H1 (cell line): ENCODE results near the gene LAMA4. TPM values are rescaled to one million over a fixed set of nuclear protein-coding genes. Genes with fewer than 3 reads are reported as not detected.

ENCODE experiments used
- CTCF ChIA-PET: fragments of 300-600 bp; sonication (Branson Sonifier 250); formaldehyde crosslinking; loops from one replicate; lab custom pipeline; 2021; ENCODE audit not compliant: partially characterized antibody; lab: Charles Lee
- POLR2A ChIA-PET: fragments of 300-600 bp; sonication (Branson Sonifier 250); formaldehyde crosslinking; loops from one replicate; lab custom pipeline; 2021; ENCODE audit warnings: inconsistent platforms; ENCODE audit not compliant: partially characterized antibody; lab: Charles Lee
- DNase-seq, 2 experiments: peaks; one replicate each; pipeline versions ENCODE4 v3.0.0 to v3.0.0-alpha.2; 2010 to 2022; ENCODE audit warnings: low spot score in 2 of 2, low read depth in 1 of 2, mixed read lengths in 1 of 2
- FAIRE-seq: peaks from 2 replicates; lab custom pipeline; 2011; peaks lifted over from hg19 to GRCh38; lab: Jason Lieb, UNC
- H2AFZ ChIP-seq: 2 replicates; pipeline ENCODE4 v1.8.1; 2012; ENCODE audit warnings: low read length, inconsistent platforms
- H2AK5ac ChIP-seq: 2 replicates; pipeline ENCODE4 v1.6.1; 2013; ENCODE audit warnings: low read depth, low read length
- H2BK120ac ChIP-seq: replicated peaks from 2 replicates; pipeline ENCODE3; 2013; ENCODE audit warnings: low read depth, low read length, inconsistent platforms
- H2BK12ac ChIP-seq: 2 replicates; pipeline ENCODE4 v1.6.1; 2013; ENCODE audit warnings: low read depth, low read length
- H2BK15ac ChIP-seq: 2 replicates; pipeline ENCODE4 v1.6.1; 2013; ENCODE audit warnings: low read length
- H2BK20ac ChIP-seq: 2 replicates; pipeline ENCODE4 v1.6.1; 2013; ENCODE audit warnings: low read length
- H2BK5ac ChIP-seq: 2 replicates; pipeline ENCODE4 v1.6.1; 2013; ENCODE audit warnings: low read depth, low read length
- H3K14ac ChIP-seq: 2 replicates; pipeline ENCODE4 v1.6.1; 2013; ENCODE audit warnings: inconsistent platforms; ENCODE audit not compliant: insufficient read length
- H3K18ac ChIP-seq: 2 replicates; pipeline ENCODE4 v1.6.1; 2013; ENCODE audit warnings: low read length; ENCODE audit errors: extremely low read depth
- H3K23ac ChIP-seq: 2 replicates; pipeline ENCODE4 v1.6.1; 2013; ENCODE audit warnings: inconsistent platforms; ENCODE audit not compliant: insufficient read length
- H3K23me2 ChIP-seq: 2 replicates; pipeline ENCODE4 v1.6.1; 2013; ENCODE audit warnings: low read depth, low read length
- H3K27ac ChIP-seq: 2 replicates; pipeline ENCODE4 v1.6.1; 2011; ENCODE audit warnings: low read depth, low read length, inconsistent platforms
- H3K27me3 ChIP-seq, 4 experiments: replicated peaks in 1 of 4; 1 replicate in 1 of 4; 2 replicates in 3 of 4; pipeline versions ENCODE4 v1.6.1 to v1.8.1; 2011 to 2013; ENCODE audit warnings: low read length in 3 of 4, mild to moderate bottlenecking in 3 of 4, inconsistent platforms in 2 of 4, mixed read lengths in 2 of 4, moderate library complexity in 1 of 4; ENCODE audit not compliant: control insufficient read depth in 3 of 4, insufficient read depth in 3 of 4; ENCODE audit errors: extremely low read depth in 1 of 4
- H3K36me3 ChIP-seq, 4 experiments: 2 replicates each; pipeline versions ENCODE4 v1.6.1 to v1.8.1; 2011 to 2013; ENCODE audit warnings: mild to moderate bottlenecking in 4 of 4, low read length in 3 of 4, moderate library complexity in 2 of 4, control low read depth in 1 of 4, inconsistent platforms in 1 of 4; ENCODE audit not compliant: insufficient read depth in 4 of 4, control insufficient read depth in 2 of 4
- H3K4ac ChIP-seq: replicated peaks from 2 replicates; pipeline ENCODE3; 2013; ENCODE audit warnings: low read length, low read depth, mixed read lengths, inconsistent platforms; ENCODE audit not compliant: insufficient read length
- H3K4me1 ChIP-seq, 4 experiments: replicated peaks in 1 of 4; 1 replicate in 1 of 4; 2 replicates in 3 of 4; pipeline versions ENCODE4 v1.6.1 to v1.8.1; 2011 to 2013; ENCODE audit warnings: low read length in 3 of 4, inconsistent platforms in 2 of 4, mixed read lengths in 1 of 4; ENCODE audit not compliant: insufficient read depth in 4 of 4, control insufficient read depth in 3 of 4
- H3K4me2 ChIP-seq, 2 experiments: 2 replicates each; pipeline versions ENCODE4 v1.6.1 to v1.8.1; 2011 to 2013; ENCODE audit warnings: low read depth in 2 of 2, low read length in 2 of 2, control low read depth in 1 of 2, inconsistent platforms in 1 of 2, mild to moderate bottlenecking in 1 of 2; ENCODE audit not compliant: insufficient read depth in 1 of 2
- H3K4me3 ChIP-seq, 4 experiments: fragments of 200-600, 300-600 bp in 1 of 4; sonication (generic), shearing (Covaris generic), sonication (Bioruptor Twin) in 1 of 4; 2 replicates each; pipeline versions ENCODE4 v1.5.1 to v1.8.1; 2011 to 2016; ENCODE audit warnings: low read length in 4 of 4, low read depth in 3 of 4, control low read depth in 2 of 4, inconsistent platforms in 2 of 4, mild to moderate bottlenecking in 2 of 4, mixed read lengths in 1 of 4, moderate library complexity in 1 of 4; ENCODE audit not compliant: insufficient read depth in 2 of 4; ENCODE audit errors: extremely low read depth in 1 of 4
- H3K56ac ChIP-seq: replicated peaks from 2 replicates; pipeline ENCODE3; 2013; ENCODE audit warnings: low read depth, mild to moderate bottlenecking, mixed read lengths, low read length, inconsistent platforms; ENCODE audit not compliant: insufficient read length
- H3K79me1 ChIP-seq: 2 replicates; pipeline ENCODE4 v1.6.1; 2013; ENCODE audit warnings: low read depth, low read length, control low read depth
- H3K79me2 ChIP-seq, 2 experiments: 2 replicates each; pipeline versions ENCODE4 v1.6.1 to v1.8.1; 2012 to 2013; ENCODE audit warnings: low read length in 2 of 2, mild to moderate bottlenecking in 2 of 2, inconsistent platforms in 1 of 2; ENCODE audit not compliant: insufficient read depth in 2 of 2, control insufficient read depth in 1 of 2
- H3K9ac ChIP-seq, 4 experiments: replicated peaks in 1 of 4; 1 replicate in 1 of 4; 2 replicates in 3 of 4; pipeline versions ENCODE4 v1.6.1 to v1.8.1; 2011 to 2013; ENCODE audit warnings: low read depth in 3 of 4, low read length in 3 of 4, control low read depth in 2 of 4, mild to moderate bottlenecking in 2 of 4, moderate library complexity in 2 of 4, inconsistent platforms in 1 of 4; ENCODE audit errors: extremely low read depth in 1 of 4
- H3K9me3 ChIP-seq, 2 experiments: 2 replicates each; pipeline versions ENCODE4 v1.6.1 to v1.8.1; 2012 to 2013; ENCODE audit warnings: mild to moderate bottlenecking in 2 of 2, moderate library complexity in 2 of 2, control low read depth in 1 of 2, inconsistent platforms in 1 of 2, low read depth in 1 of 2, low read length in 1 of 2, mixed read lengths in 1 of 2; ENCODE audit not compliant: insufficient read depth in 2 of 2
- H4K20me1 ChIP-seq, 2 experiments: replicated peaks in 1 of 2; 2 replicates each; pipeline versions ENCODE3 to v1.8.1; 2011 to 2013; ENCODE audit warnings: inconsistent platforms in 2 of 2, low read length in 2 of 2, mild to moderate bottlenecking in 1 of 2; ENCODE audit not compliant: insufficient read depth in 2 of 2, control insufficient read depth in 1 of 2
- H4K5ac ChIP-seq: 2 replicates; pipeline ENCODE4 v1.6.1; 2013; ENCODE audit warnings: low read length, low read depth, mixed read lengths, inconsistent platforms; ENCODE audit not compliant: insufficient read length
- H4K8ac ChIP-seq: 2 replicates; pipeline ENCODE4 v1.8.0; 2013; ENCODE audit warnings: mild to moderate bottlenecking, moderate library complexity, low read length, inconsistent platforms; ENCODE audit not compliant: insufficient read depth; ENCODE audit errors: extremely low read depth
- H4K91ac ChIP-seq: replicated peaks from 2 replicates; pipeline ENCODE3; 2013; ENCODE audit warnings: low read length, mixed read lengths, inconsistent platforms; ENCODE audit not compliant: insufficient read length
- CHD2 ChIP-seq: IDR thresholded peaks from 2 replicates; pipeline ENCODE4 v1.6.1; 2012; ENCODE audit warnings: low read length, improper control_type of control experiment
- EGR1 ChIP-seq: IDR thresholded peaks from 2 replicates; pipeline ENCODE4 v1.6.1; 2011; ENCODE audit warnings: low read depth, low read length, borderline replicate concordance
- GTF2F1 ChIP-seq: IDR thresholded peaks from 2 replicates; pipeline ENCODE4 v1.6.1; 2012; ENCODE audit warnings: low read depth, low read length, improper control_type of control experiment, borderline replicate concordance
- HDAC6 ChIP-seq: IDR thresholded peaks from one replicate; pipeline ENCODE4 v1.7.1; 2012; ENCODE audit warnings: low read depth, mild to moderate bottlenecking, inconsistent platforms, low read length, moderate library complexity
- JUN ChIP-seq: IDR thresholded peaks from 2 replicates; pipeline ENCODE4 v1.6.1; 2011; ENCODE audit warnings: low read depth, mild to moderate bottlenecking, improper control_type of control experiment, low read length
- KDM1A ChIP-seq: fragments of 200-600, 300-600 bp; sonication (generic); IDR thresholded peaks from 2 replicates; pipeline ENCODE4 v1.7.1; 2016; ENCODE audit warnings: mild to moderate bottlenecking, low read length, borderline replicate concordance
- KDM4A ChIP-seq: IDR thresholded peaks from one replicate; pipeline ENCODE4 v1.7.1; 2012; ENCODE audit warnings: low read depth, mild to moderate bottlenecking, moderate library complexity, low read length, inconsistent platforms; ENCODE audit not compliant: severe bottlenecking
- RFX5 ChIP-seq: IDR thresholded peaks from 2 replicates; pipeline ENCODE4 v1.6.1; 2011; ENCODE audit warnings: low read depth, low read length, improper control_type of control experiment, borderline replicate concordance
- RXRA ChIP-seq: IDR thresholded peaks from 2 replicates; pipeline ENCODE4 v1.6.1; 2011; ENCODE audit warnings: low read depth, mild to moderate bottlenecking, low read length, moderate library complexity; ENCODE audit not compliant: insufficient read depth
- SUZ12 ChIP-seq: fragments of 200-600 bp; sonication (generic); IDR thresholded peaks from 2 replicates; pipeline ENCODE4 v1.6.1; 2012; ENCODE audit warnings: mild to moderate bottlenecking, inconsistent platforms, low read length, moderate library complexity, mixed read lengths
- WGBS, 2 experiments: shearing (Covaris generic) in 1 of 2; methylation state at CpG; one replicate each; pipeline versions ENCODE4 v1.1.6 to v1.1.7; 2013 to 2015; ENCODE audit warnings: low lambda C conversion rate in 2 of 2, mixed read lengths in 2 of 2, inconsistent platforms in 1 of 2, low coverage in 1 of 2, missing lambda C conversion rate in 1 of 2; ENCODE audit not compliant: insufficient replicate concordance in 2 of 2, insufficient coverage in 1 of 2, insufficient read length in 1 of 2; ENCODE audit errors: extremely low coverage in 1 of 2, missing lambda C conversion rate in 1 of 2; 5-methylcytosine and 5-hydroxymethylcytosine counted together
- polyA plus RNA-seq, 7 experiments: library from polyadenylated mRNA; depleted of rRNA in 3 of 7; stranded (reverse) in 5 of 7; unstranded in 2 of 7; fragments of >200 nt in 5 of 7; fragments of 200-250 nt in 2 of 7; gene quantifications; 1 replicate in 5 of 7; 2 replicates in 1 of 7; 4 replicates in 1 of 7; pipeline versions ENCODE4 v1.2.1 to v1.2.3, GENCODE V29; 2011 to 2013; ENCODE audit warnings: missing spikeins in 2 of 7, mixed read lengths in 2 of 7
- total RNA-seq: library from RNA; stranded (reverse); fragmentation: NEBNext Ultra II Directional; extraction: Animal tissue kit (Norgen Biotek cat#: 25700); gene quantifications from 2 replicates; pipeline ENCODE4 v1.2.1, GENCODE V29; 2021
- TF ChIP-seq, protein P1 (sequence below): IDR thresholded peaks from 2 replicates; pipeline ENCODE4 v1.6.1; 2012; ENCODE audit warnings: inconsistent platforms

Gene LAMA4
- total and polyA plus RNA-seq, 2 of the 8 experiments (the other 6 are each of a cell fraction or from before 2014, with no cell fraction given), result 0.95 to 1.5 TPM

DNA sequence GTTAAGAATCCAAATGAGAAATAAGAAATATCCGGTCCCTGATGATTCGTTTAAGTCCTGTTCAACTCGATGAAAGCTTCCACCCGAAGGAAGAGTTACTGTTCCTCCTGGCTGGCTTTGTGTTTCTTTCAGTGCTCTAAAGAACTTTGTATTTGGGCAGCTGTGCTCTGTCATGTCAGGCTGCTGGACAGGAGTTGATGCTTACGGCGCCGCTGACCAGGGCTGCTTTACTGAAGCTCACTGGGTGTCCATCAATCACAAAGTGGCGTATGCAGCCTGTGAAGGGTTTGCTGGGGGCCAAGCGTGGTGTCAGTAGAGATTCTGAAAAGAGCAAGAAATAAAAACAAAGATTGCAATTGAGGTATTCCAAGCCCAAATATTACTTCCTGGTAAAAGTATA is 145.1 kb downstream of the LAMA4 start:
- no peaks in the 10 kb centered on the region for H3K79me1 ChIP-seq
- TF ChIP-seq SUZ12, result no peak
- TF ChIP-seq, protein P1, sequence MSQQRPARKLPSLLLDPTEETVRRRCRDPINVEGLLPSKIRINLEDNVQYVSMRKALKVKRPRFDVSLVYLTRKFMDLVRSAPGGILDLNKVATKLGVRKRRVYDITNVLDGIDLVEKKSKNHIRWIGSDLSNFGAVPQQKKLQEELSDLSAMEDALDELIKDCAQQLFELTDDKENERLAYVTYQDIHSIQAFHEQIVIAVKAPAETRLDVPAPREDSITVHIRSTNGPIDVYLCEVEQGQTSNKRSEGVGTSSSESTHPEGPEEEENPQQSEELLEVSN, result no peak
- no peak for TF ChIP-seq RXRA
- no peak for TF ChIP-seq HDAC6
- TF ChIP-seq KDM4A, result no peak
- no peak for TF ChIP-seq CHD2
- TF ChIP-seq GTF2F1, result no peak
- TF ChIP-seq RFX5, result no peak
- no peak for TF ChIP-seq KDM1A
- no peak for TF ChIP-seq EGR1
- no peak for TF ChIP-seq JUN
- H3K79me2 ChIP-seq, result no peaks in the 10 kb centered on the region
- H3K27ac ChIP-seq, result no peak overlapping the region
- no peak overlapping the region for H2BK120ac ChIP-seq
- H3K27me3 ChIP-seq, result no peaks in the 10 kb centered on the region
- H3K4me3 ChIP-seq, result no peak overlapping the region
- no peaks in the 10 kb centered on the region for H3K4me1 ChIP-seq
- no peak overlapping the region for H2BK5ac ChIP-seq
- DNase-seq, result no peak
- no peak overlapping the region for H2AK5ac ChIP-seq
- H4K8ac ChIP-seq, result no peak overlapping the region
- FAIRE-seq, result no peak
- ChIA-PET POLR2A (no interaction called here), CTCF (interaction anchor here (1.6 kb wide), 1 partner anchor 22 kb away, joined by 5 read pairs; the partner anchor contains the start of genes FAM229B and TUBE1)
- no peaks in the 10 kb centered on the region for H3K36me3 ChIP-seq
- H3K18ac ChIP-seq, result no peak overlapping the region
- H3K14ac ChIP-seq, result no peak overlapping the region
- WGBS, 2 experiments, result 85% methylated on average over 9 of the region's 9 CpGs; no CpG with 5 or more reads in 1 of the 2 experiments
- H2AFZ ChIP-seq, result no peak overlapping the region
- no peak overlapping the region for H3K9ac ChIP-seq
- H3K4ac ChIP-seq, result no peak overlapping the region
- H3K56ac ChIP-seq, result no peak overlapping the region
- H3K23ac ChIP-seq, result no peak overlapping the region
- H4K5ac ChIP-seq, result no peak overlapping the region
- H2BK15ac ChIP-seq, result no peak overlapping the region
- H3K4me2 ChIP-seq, result no peak overlapping the region
- H3K9me3 ChIP-seq, result no peaks in the 10 kb centered on the region; a peak in 1 of 4 replicates
- H2BK12ac ChIP-seq, result no peak overlapping the region
- H2BK20ac ChIP-seq, result no peak overlapping the region
- no peaks in the 10 kb centered on the region for H4K20me1 ChIP-seq
- no peak overlapping the region for H4K91ac ChIP-seq
- H3K23me2 ChIP-seq, result no peaks in the 10 kb centered on the region
